ENCODE measurements around the gene GAK. TPM values are rescaled to one million over a fixed set of nuclear protein-coding genes. Genes with fewer than 3 reads are reported as not detected.
A peak's percentile ranks its signal among the peaks of the same experiment; 100 is the strongest.

The GAK gene
- total and polyA plus RNA-seq, 7 donors: 20.9 to 55.8 (median 36.4) TPM

DNA sequence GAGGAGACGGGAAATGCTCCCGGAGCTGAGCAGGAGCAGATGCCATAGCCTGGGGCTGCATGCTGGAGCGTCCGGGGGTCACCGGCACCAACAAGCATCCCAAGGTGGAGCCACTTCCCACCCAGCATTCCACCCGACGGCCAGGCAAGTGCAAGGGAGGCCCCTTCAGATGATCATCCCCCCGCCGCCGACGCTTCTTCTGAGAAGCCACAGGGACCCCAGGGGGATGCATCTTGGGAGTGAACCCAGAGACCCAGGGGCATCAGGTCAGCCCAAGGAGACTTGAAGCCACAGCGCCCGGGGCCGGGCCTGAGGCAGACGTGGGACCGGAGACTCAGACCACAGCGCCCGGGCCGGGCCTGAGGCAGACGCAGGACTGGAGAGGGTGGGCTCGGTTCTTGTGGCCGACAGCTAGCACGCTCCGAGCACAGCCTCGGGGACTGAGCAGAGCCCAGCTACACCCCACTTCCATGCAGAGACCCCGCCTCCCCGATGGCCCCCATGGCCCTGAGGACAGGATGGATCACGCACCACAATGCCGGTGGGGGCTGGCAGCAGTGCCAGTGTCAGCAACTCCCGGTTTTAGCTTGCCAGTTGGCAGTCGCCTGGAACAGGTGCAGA, 73.2 kb downstream of the GAK start:
- ATAC-seq (peak in 1 of 4 donors; percentile 15), DNase-seq (peak in 1 of 2 donors; percentile 35)
- H3K4me3 ChIP-seq: no peak overlapping the region
- TF ChIP-seq, protein P1, sequence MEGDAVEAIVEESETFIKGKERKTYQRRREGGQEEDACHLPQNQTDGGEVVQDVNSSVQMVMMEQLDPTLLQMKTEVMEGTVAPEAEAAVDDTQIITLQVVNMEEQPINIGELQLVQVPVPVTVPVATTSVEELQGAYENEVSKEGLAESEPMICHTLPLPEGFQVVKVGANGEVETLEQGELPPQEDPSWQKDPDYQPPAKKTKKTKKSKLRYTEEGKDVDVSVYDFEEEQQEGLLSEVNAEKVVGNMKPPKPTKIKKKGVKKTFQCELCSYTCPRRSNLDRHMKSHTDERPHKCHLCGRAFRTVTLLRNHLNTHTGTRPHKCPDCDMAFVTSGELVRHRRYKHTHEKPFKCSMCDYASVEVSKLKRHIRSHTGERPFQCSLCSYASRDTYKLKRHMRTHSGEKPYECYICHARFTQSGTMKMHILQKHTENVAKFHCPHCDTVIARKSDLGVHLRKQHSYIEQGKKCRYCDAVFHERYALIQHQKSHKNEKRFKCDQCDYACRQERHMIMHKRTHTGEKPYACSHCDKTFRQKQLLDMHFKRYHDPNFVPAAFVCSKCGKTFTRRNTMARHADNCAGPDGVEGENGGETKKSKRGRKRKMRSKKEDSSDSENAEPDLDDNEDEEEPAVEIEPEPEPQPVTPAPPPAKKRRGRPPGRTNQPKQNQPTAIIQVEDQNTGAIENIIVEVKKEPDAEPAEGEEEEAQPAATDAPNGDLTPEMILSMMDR (IDR thresholded peaks at IDR 0.05): no peak
- no peaks in the 10 kb centered on the region for H3K9me3 ChIP-seq
- intact Hi-C loops (cut with DNase I): no loop called here
- H3K27ac ChIP-seq: no peak overlapping the region
- 81 to 85% (median 84%) methylated on average over 31 of the region's 31 CpGs for WGBS, 3 donors
- no peaks in the 10 kb centered on the region for H3K27me3 ChIP-seq (ENCODE audit: insufficient read depth in 3 of 3, low read length in 2 of 3)
- H3K4me1 ChIP-seq: no peaks in the 10 kb centered on the region
- peaks cover 13 to 76% of the 10 kb centered on the region in 2 donors for H3K36me3 ChIP-seq (ENCODE audit: insufficient read depth in 1 of 2, low read depth in 1 of 2)

DNA sequence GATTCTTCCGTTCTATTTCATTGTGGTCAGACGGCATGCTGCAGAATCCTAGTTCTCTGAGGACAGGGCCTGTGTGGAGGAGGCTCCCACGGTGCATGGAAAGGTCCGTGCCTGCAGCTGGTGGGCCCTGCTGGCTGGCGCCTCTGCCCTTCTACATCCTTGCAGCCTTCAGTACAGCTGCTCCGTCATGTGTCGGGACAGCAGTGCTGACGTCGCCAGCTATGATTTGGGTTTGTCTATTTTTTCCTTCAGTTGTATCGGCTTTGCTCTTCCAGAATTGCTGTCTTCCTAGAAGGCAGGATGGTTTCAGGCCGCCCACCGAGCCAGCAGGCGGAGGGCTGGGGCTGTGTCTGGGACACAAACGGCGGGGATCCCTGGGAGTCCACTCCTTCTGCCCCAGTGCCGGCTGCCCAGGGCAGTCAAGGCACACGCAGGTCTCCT, 74.1 kb downstream of the GAK start:
- ATAC-seq (no peak), DNase-seq (peak in 1 of 2 donors; percentile 17)
- intact Hi-C loops (cut with DNase I): no loop called here
- Histone ChIP-seq H3K36me3 (ENCODE audit: insufficient read depth in 1 of 2, low read depth in 1 of 2) (peaks cover 9 to 67% of the 10 kb centered on the region in 2 donors), H3K9me3 (no peaks in the 10 kb centered on the region), H3K27ac (no peak overlapping the region), H3K4me3 (no peak overlapping the region), H3K4me1 (no peaks in the 10 kb centered on the region), H3K27me3 (ENCODE audit: insufficient read depth in 3 of 3, low read length in 2 of 3) (no peaks in the 10 kb centered on the region)
- 91 to 92% (median 91%) methylated on average over 17 of the region's 17 CpGs for WGBS, 3 donors
- TF ChIP-seq, protein P1 (IDR thresholded peaks at IDR 0.05): no peak

DNA sequence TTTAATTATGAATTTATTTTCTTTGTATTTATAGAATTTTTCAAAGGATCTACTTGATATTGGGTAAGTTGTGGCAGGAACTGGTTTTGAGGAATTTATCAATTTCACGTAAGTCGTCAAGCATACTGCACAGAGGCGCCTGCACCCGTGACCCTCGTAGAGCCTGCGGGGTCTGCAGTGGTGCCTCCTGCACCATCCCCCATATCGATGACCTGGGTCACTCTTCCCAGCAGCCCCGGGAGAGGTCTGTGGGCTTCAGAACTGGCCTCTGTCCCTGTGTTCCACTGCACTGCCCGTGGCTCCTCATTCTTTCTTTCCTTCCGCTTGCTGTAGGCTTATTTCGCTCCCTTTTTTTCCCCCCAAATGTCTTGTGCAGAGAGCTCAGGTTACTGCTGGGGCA, 74.7 kb downstream of the GAK start:
- H3K27me3 ChIP-seq (ENCODE audit: insufficient read depth in 3 of 3, low read length in 2 of 3): no peaks in the 10 kb centered on the region
- H3K9me3 ChIP-seq: no peaks in the 10 kb centered on the region
- H3K27ac ChIP-seq: no peak overlapping the region
- H3K4me1 ChIP-seq: no peaks in the 10 kb centered on the region
- ATAC-seq (no peak), DNase-seq (no peak)
- TF ChIP-seq, protein P1 (IDR thresholded peaks at IDR 0.05): no peak
- intact Hi-C loops (cut with DNase I): no loop called here
- no peak overlapping the region for H3K4me3 ChIP-seq
- WGBS, 3 donors: 87 to 92% (median 90%) methylated on average over 11 of the region's 11 CpGs
- H3K36me3 ChIP-seq (ENCODE audit: insufficient read depth in 1 of 2, low read depth in 1 of 2): peaks cover 5 to 61% of the 10 kb centered on the region in 2 donors

DNA sequence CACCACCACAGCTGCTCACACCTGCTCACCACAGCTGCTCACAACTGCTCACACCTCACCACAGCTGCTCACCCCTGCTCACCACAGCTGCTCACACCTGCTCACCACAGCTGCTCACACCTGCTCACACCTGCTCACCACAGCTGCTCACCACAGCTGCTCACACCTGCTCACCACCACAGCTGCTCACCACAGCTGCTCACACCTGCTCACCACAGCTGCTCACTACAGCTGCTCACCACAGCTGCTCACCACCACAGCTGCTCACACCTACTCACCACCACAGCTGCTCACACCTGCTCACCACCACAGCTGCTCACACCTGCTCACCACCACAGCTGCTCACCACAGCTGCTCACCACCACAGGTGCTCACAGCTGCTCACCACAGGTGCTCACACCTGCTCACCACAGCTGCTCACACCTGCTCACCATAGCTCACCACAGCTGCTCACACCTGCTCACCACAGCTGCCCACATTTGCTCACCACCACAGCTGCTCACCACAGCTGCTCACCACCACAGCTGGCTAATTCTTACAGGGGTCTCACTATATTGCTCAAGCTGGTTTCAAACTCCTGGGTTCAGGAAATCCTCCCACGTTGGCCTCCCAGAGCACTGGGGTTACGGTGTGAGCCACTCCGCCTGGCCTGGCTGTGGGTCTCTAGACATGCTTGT, 75.8 kb downstream of the GAK start:
- Histone ChIP-seq H3K4me1 (no peaks in the 10 kb centered on the region), H3K4me3 (no peak overlapping the region), H3K27me3 (ENCODE audit: insufficient read depth in 3 of 3, low read length in 2 of 3) (no peaks in the 10 kb centered on the region), H3K9me3 (no peaks in the 10 kb centered on the region), H3K27ac (no peak overlapping the region), H3K36me3 (ENCODE audit: insufficient read depth in 1 of 2, low read depth in 1 of 2) (peaks cover 3 to 57% of the 10 kb centered on the region in 2 donors)
- TF ChIP-seq, protein P1 (IDR thresholded peaks at IDR 0.05): no peak
- peak in 1 of 2 donors; percentile 32 for DNase-seq
- intact Hi-C loops (cut with DNase I): no loop called here
- ATAC-seq: no peak
- 90 to 98% (median 91%) methylated on average over 3 of the region's 3 CpGs for WGBS, 3 donors
